ENCODE results near the gene STIM2. TPM values are rescaled to one million over a fixed set of nuclear protein-coding genes. Genes with fewer than 3 reads are reported as not detected.
"Not testable (repeated sequence)": the region's sequence is repeated elsewhere in the genome, so short reads cannot be mapped to it uniquely, and the experiment has no call there.

STIM2 gene
- polyA plus RNA-seq, 2 donors: 3.4 to 5.1 TPM

DNA sequence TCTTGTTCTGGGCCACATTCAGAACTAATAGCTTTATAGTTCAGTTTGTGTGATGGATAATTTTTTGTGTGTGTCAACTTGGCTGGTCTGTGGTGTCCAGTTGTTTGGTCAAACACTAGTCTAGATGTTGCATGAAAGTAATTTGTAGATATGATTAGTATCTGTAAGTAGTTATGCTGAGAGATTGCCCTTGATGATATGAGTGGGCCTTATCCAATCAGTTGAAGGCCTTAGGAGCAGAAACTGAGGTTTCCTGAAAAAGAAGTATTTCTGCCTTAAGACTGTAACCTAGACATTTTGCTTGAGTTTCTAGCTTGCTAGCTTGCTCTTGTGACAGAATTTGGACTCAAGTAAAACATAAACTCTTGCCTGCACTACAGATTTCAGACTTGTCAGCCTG is 30.4 kb downstream of the STIM2 start:
- H3K4me3 ChIP-seq (ENCODE audit: low read depth in 1 of 2, low read length in 2 of 2): no peak overlapping the region

DNA sequence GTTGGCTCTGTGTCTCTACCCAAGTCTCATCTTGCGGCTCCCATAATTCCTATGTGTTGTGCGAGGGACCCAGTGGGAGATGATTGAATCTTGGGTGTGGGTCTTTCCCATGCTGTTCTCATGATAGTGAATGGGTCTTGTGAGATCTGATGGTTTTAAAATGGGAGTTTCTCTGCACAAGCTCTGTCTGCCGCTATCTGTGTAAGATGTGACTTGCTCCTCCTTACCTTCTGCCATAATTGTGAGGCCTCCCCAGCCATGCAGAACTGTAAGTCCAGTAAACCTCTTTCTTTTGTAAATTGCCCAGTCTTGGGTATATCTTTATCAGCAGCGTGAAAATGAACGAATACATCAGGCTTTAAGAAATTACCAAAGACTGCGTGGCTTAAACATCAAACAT is 31.2 kb downstream of the STIM2 start:
- H3K4me3 ChIP-seq (ENCODE audit: low read depth in 1 of 2, low read length in 2 of 2): no peak overlapping the region
- H3K27me3 ChIP-seq (ENCODE audit: control insufficient read depth in 1 of 2, insufficient read depth in 2 of 2, low read length in 2 of 2): no peaks in the 10 kb centered on the region
- 97 to 98% methylated on average over 6 of the region's 6 CpGs for WGBS, 2 donors
- no peaks in the 10 kb centered on the region for H3K9me3 ChIP-seq (ENCODE audit: control insufficient read depth in 2 of 2, insufficient read depth in 1 of 2, low read depth in 1 of 2, low read length in 1 of 2)
- no peaks in the 10 kb centered on the region for H3K36me3 ChIP-seq (ENCODE audit: control insufficient read depth in 2 of 2, insufficient read depth in 2 of 2, low read length in 1 of 2)
- H3K4me1 ChIP-seq (ENCODE audit: control insufficient read depth in 2 of 2, insufficient read depth in 2 of 2, low read length in 1 of 2): no peaks in the 10 kb centered on the region
- H3K27ac ChIP-seq (ENCODE audit: low read depth in 2 of 2, low read length in 1 of 2): no peak overlapping the region

More for the DNA sequence above, 30.4 kb downstream of the STIM2 start:
- Histone ChIP-seq H3K27me3 (ENCODE audit: control insufficient read depth in 1 of 2, insufficient read depth in 2 of 2, low read length in 2 of 2) (no peaks in the 10 kb centered on the region), H3K9me3 (ENCODE audit: control insufficient read depth in 2 of 2, insufficient read depth in 1 of 2, low read depth in 1 of 2, low read length in 1 of 2) (no peaks in the 10 kb centered on the region), H3K27ac (ENCODE audit: low read depth in 2 of 2, low read length in 1 of 2) (no peak overlapping the region), H3K36me3 (ENCODE audit: control insufficient read depth in 2 of 2, insufficient read depth in 2 of 2, low read length in 1 of 2) (no peaks in the 10 kb centered on the region), H3K4me1 (ENCODE audit: control insufficient read depth in 2 of 2, insufficient read depth in 2 of 2, low read length in 1 of 2) (no peaks in the 10 kb centered on the region)

DNA sequence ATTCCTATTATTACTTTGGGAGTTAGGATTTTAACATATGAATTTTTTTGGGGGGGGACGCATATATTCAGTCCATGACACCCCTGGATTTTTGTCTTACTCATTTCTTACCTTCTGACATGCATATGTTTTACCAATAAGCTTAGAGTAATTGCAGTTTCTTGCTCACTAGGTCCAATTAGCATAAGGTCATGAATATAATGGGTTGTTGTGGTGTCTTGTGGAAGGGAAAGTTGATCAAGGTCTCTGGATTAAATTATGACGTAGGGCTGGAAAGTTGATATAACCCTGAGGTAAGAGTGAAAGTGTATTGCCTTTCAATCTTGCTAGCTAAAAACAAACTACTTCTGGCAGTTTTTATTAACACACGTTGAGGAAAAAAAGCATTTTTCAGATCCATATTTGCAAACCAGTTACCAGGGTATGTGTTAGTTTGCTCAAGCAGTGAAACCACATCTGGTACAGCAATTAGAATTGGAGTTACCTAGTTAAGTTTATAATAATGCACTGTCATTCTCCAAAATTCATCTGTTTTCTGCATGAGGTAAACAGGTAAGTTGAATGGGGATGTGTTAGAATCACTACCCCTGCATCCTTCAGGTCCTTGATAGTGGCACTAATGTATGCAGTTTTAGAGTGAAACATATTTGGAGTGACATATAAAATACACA is 32.0 kb downstream of the STIM2 start:
- H3K4me3 ChIP-seq (ENCODE audit: low read depth in 1 of 2, low read length in 2 of 2): no peak overlapping the region
- H3K27ac ChIP-seq (ENCODE audit: low read depth in 2 of 2, low read length in 1 of 2): no peak overlapping the region
- WGBS, 2 donors: 77 to 82% methylated on average over 3 of the region's 3 CpGs
- no peaks in the 10 kb centered on the region for H3K36me3 ChIP-seq (ENCODE audit: control insufficient read depth in 2 of 2, insufficient read depth in 2 of 2, low read length in 1 of 2)
- no peaks in the 10 kb centered on the region for H3K27me3 ChIP-seq (ENCODE audit: control insufficient read depth in 1 of 2, insufficient read depth in 2 of 2, low read length in 2 of 2)
- H3K9me3 ChIP-seq (ENCODE audit: control insufficient read depth in 2 of 2, insufficient read depth in 1 of 2, low read depth in 1 of 2, low read length in 1 of 2): no peaks in the 10 kb centered on the region
- no peaks in the 10 kb centered on the region for H3K4me1 ChIP-seq (ENCODE audit: control insufficient read depth in 2 of 2, insufficient read depth in 2 of 2, low read length in 1 of 2)

DNA sequence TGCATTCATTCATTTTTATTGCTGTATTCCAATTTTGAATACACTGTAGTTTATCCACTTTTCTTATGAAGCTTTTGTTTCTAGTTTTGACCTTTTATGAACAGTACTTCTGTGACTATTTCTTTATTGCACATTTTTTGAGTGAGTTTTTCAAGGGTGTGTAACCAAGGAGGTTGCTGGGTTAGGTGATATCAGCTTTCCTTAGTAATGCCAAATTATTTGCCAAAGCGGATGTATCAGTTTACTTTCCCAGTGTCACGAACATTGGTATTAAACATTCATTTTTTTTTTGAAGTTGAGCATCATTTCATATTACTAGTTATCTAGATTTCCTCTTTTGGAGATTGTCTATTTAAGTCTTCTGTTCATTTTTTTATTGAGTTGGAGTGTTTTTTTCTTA is 32.9 kb downstream of the STIM2 start:
- WGBS, 2 donors: 80 to 82% methylated on average over 2 of the region's 2 CpGs
- H3K4me3 ChIP-seq (ENCODE audit: low read depth in 1 of 2, low read length in 2 of 2): no peak overlapping the region
- H3K36me3 ChIP-seq (ENCODE audit: control insufficient read depth in 2 of 2, insufficient read depth in 2 of 2, low read length in 1 of 2): no peaks in the 10 kb centered on the region
- H3K27me3 ChIP-seq (ENCODE audit: control insufficient read depth in 1 of 2, insufficient read depth in 2 of 2, low read length in 2 of 2): no peaks in the 10 kb centered on the region
- no peaks in the 10 kb centered on the region for H3K4me1 ChIP-seq (ENCODE audit: control insufficient read depth in 2 of 2, insufficient read depth in 2 of 2, low read length in 1 of 2)
- H3K9me3 ChIP-seq (ENCODE audit: control insufficient read depth in 2 of 2, insufficient read depth in 1 of 2, low read depth in 1 of 2, low read length in 1 of 2): no peaks in the 10 kb centered on the region
- H3K27ac ChIP-seq (ENCODE audit: low read depth in 2 of 2, low read length in 1 of 2): no peak overlapping the region

DNA sequence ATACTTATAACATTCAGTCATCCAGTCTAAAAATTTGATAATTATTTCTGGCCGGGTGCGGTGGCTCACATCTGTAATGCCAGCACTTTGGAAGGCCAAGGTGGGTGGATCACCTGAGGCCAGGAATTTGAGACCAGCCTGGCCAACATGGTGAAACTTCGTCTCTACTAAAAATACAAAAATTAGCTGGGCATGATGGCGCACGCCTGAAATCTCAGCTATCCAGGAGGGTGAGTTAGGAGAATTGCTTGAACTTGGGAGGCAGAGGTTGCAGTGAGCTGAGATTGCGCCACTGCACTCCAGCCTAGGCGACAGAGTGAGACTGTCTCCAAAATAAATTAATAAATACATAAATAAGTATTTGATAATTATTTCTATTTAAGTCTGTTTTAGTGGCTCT is 34.2 kb downstream of the STIM2 start:
- H3K27ac ChIP-seq (ENCODE audit: low read depth in 2 of 2, low read length in 1 of 2); H3K4me1 ChIP-seq (ENCODE audit: control insufficient read depth in 2 of 2, insufficient read depth in 2 of 2, low read length in 1 of 2); H3K27me3 ChIP-seq (ENCODE audit: control insufficient read depth in 1 of 2, insufficient read depth in 2 of 2, low read length in 2 of 2); H3K4me3 ChIP-seq (ENCODE audit: low read depth in 1 of 2, low read length in 2 of 2); H3K36me3 ChIP-seq (ENCODE audit: control insufficient read depth in 2 of 2, insufficient read depth in 2 of 2, low read length in 1 of 2); H3K9me3 ChIP-seq (ENCODE audit: control insufficient read depth in 2 of 2, insufficient read depth in 1 of 2, low read depth in 1 of 2, low read length in 1 of 2): not testable (repeated sequence)
- 71 to 80% methylated on average over 7 of the region's 7 CpGs for WGBS, 2 donors

DNA sequence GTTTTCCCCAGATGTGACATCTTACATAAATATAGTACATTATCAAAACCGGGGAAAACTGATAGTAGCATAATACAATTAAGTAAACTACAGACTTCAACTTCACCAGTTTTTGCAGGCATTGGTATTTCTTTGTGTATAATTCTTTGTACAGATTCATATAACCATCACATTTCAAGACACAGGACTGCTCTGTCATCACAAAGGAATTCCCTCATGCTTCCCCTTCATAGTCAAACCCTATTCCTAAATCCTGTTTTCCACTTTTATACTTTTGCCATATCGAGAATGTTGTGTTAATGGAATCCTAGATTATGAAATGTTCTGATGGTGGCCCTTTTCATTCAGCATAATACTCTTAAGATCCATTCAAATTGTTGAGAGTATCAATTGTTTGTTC is 36.0 kb downstream of the STIM2 start:
- Histone ChIP-seq H3K9me3 (ENCODE audit: control insufficient read depth in 2 of 2, insufficient read depth in 1 of 2, low read depth in 1 of 2, low read length in 1 of 2) (no peaks in the 10 kb centered on the region), H3K4me1 (ENCODE audit: control insufficient read depth in 2 of 2, insufficient read depth in 2 of 2, low read length in 1 of 2) (no peaks in the 10 kb centered on the region), H3K27ac (ENCODE audit: low read depth in 2 of 2, low read length in 1 of 2) (no peak overlapping the region), H3K27me3 (ENCODE audit: control insufficient read depth in 1 of 2, insufficient read depth in 2 of 2, low read length in 2 of 2) (no peaks in the 10 kb centered on the region), H3K4me3 (ENCODE audit: low read depth in 1 of 2, low read length in 2 of 2) (no peak overlapping the region), H3K36me3 (ENCODE audit: control insufficient read depth in 2 of 2, insufficient read depth in 2 of 2, low read length in 1 of 2) (no peaks in the 10 kb centered on the region)
- 65 to 75% methylated on average over 2 of the region's 2 CpGs for WGBS, 2 donors

DNA sequence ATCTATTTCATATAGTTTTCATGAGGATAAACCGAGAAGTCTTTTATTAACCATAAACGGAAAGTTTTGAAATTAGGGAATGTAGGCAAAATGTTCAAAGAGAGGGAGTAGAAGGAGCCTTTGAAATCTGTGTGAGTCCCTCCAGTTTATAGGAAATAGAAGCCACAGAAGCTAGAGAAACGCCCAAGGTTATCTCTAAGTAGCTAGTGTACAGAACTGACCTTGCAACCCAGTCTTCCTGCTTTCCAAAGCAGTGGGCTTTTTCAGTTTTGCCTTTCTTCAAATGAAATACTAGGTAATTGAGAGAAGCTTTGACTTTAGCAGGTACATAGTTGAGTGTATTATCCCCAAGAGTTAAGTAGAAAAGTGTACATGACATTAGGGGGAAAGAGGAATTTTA is 39.4 kb downstream of the STIM2 start:
- Histone ChIP-seq H3K36me3 (ENCODE audit: control insufficient read depth in 2 of 2, insufficient read depth in 2 of 2, low read length in 1 of 2) (no peaks in the 10 kb centered on the region), H3K27ac (ENCODE audit: low read depth in 2 of 2, low read length in 1 of 2) (no peak overlapping the region), H3K4me1 (ENCODE audit: control insufficient read depth in 2 of 2, insufficient read depth in 2 of 2, low read length in 1 of 2) (no peaks in the 10 kb centered on the region), H3K9me3 (ENCODE audit: control insufficient read depth in 2 of 2, insufficient read depth in 1 of 2, low read depth in 1 of 2, low read length in 1 of 2) (no peaks in the 10 kb centered on the region), H3K4me3 (ENCODE audit: low read depth in 1 of 2, low read length in 2 of 2) (no peak overlapping the region), H3K27me3 (ENCODE audit: control insufficient read depth in 1 of 2, insufficient read depth in 2 of 2, low read length in 2 of 2) (no peaks in the 10 kb centered on the region)
- WGBS, 2 donors: 61 to 74% methylated on average over 3 of the region's 3 CpGs

DNA sequence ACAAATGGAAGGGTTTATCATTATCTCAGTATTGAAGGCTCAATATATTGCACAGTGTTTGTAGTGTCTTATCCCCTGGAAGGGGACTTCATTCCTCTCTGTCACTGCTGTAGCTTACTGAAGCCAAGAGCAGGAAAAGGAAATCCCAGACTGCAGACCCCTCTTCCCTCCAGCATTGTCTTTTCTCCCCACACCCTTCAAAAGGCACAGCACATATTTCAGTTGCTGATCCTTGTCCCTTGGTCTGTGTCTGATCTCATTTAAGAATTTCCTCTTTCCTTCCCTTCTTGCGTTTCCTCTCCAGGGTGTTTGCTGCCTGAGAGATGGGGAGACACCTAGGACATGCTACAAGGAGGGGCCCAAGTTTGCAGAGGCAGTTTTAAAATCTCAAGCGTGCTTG is 40.1 kb downstream of the STIM2 start:
- WGBS, 2 donors: 81 to 88% methylated on average over 2 of the region's 2 CpGs
- no peak overlapping the region for H3K27ac ChIP-seq (ENCODE audit: low read depth in 2 of 2, low read length in 1 of 2)

DNA sequence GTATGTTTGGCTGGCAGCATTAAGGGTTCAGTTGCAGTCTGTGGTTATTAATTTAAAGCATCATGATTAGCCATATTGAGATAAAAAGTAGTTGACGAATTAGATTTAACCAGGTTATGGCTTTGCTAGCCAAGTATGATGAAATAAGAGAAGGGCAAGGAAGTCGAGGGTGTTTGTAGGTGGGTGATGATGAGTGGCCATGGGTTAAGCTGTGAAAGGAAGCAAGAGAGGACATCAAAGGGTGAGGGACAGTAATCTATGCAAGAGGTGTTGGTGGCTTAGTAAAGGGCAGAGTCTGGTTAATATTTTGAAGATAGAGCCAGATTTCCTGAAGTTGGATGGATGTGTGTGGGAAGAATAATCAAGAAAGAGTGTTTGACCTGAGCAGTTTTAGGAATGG is 44.5 kb downstream of the STIM2 start:
- H3K36me3 ChIP-seq (ENCODE audit: control insufficient read depth in 2 of 2, insufficient read depth in 2 of 2, low read length in 1 of 2): no peaks in the 10 kb centered on the region
- no peaks in the 10 kb centered on the region for H3K4me1 ChIP-seq (ENCODE audit: control insufficient read depth in 2 of 2, insufficient read depth in 2 of 2, low read length in 1 of 2)
- H3K4me3 ChIP-seq (ENCODE audit: low read depth in 1 of 2, low read length in 2 of 2): no peak overlapping the region
- no peaks in the 10 kb centered on the region for H3K27me3 ChIP-seq (ENCODE audit: control insufficient read depth in 1 of 2, insufficient read depth in 2 of 2, low read length in 2 of 2)
- H3K27ac ChIP-seq (ENCODE audit: low read depth in 2 of 2, low read length in 1 of 2): no peak overlapping the region
- 60 to 67% methylated on average over 2 of the region's 2 CpGs for WGBS, 2 donors
- H3K9me3 ChIP-seq (ENCODE audit: control insufficient read depth in 2 of 2, insufficient read depth in 1 of 2, low read depth in 1 of 2, low read length in 1 of 2): no peaks in the 10 kb centered on the region

More for the DNA sequence above, 40.1 kb downstream of the STIM2 start:
- Histone ChIP-seq H3K4me3 (ENCODE audit: low read depth in 1 of 2, low read length in 2 of 2) (no peak overlapping the region), H3K27me3 (ENCODE audit: control insufficient read depth in 1 of 2, insufficient read depth in 2 of 2, low read length in 2 of 2) (no peaks in the 10 kb centered on the region), H3K4me1 (ENCODE audit: control insufficient read depth in 2 of 2, insufficient read depth in 2 of 2, low read length in 1 of 2) (no peaks in the 10 kb centered on the region), H3K9me3 (ENCODE audit: control insufficient read depth in 2 of 2, insufficient read depth in 1 of 2, low read depth in 1 of 2, low read length in 1 of 2) (no peaks in the 10 kb centered on the region), H3K36me3 (ENCODE audit: control insufficient read depth in 2 of 2, insufficient read depth in 2 of 2, low read length in 1 of 2) (no peaks in the 10 kb centered on the region)

DNA sequence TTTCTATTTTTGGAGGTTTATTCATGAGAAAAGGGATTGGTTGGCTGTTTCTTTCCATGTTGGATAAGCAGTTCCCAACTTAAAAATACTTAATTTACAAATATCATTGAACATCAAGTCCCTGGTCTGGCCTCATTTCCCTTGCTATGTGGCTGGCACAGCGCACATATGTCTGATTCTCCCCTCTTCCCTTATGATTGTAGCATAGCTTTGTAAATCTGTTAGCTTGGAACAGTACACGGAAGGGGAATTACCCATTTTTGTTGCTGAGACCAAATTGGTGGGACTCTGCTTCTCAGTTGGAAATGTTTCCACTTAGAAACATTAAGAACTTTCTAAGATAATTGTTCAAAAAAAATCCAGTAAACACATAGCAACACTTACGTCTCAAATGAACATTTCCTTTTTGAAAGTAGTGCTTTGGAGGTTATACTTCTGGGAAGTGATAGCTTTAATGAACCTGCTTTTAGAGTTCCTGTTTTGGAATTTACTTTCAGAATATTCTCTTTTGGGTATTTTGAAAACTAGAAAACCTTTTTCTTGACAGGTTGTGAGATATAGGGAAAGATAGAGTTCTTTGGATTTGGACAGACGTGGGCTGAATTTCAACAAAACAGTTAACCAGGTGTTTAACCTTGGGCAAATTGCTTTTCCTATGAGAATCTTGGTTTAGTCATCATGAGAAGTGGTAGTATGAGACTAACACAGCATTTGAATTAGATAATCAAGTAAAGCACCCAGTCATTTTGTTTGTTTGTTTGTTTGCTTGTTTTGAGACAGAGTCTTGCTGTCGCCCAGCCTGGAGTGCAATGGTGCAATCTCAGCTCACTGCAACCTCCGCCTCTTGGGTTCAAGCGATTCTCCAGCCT is 47.3 kb downstream of the STIM2 start:
- WGBS, 2 donors: 76 to 82% methylated on average over 7 of the region's 7 CpGs
- H3K4me1 ChIP-seq (ENCODE audit: control insufficient read depth in 2 of 2, insufficient read depth in 2 of 2, low read length in 1 of 2): no peaks in the 10 kb centered on the region
- H3K4me3 ChIP-seq (ENCODE audit: low read depth in 1 of 2, low read length in 2 of 2): no peak overlapping the region
- no peaks in the 10 kb centered on the region for H3K27me3 ChIP-seq (ENCODE audit: control insufficient read depth in 1 of 2, insufficient read depth in 2 of 2, low read length in 2 of 2)
- no peaks in the 10 kb centered on the region for H3K36me3 ChIP-seq (ENCODE audit: control insufficient read depth in 2 of 2, insufficient read depth in 2 of 2, low read length in 1 of 2)
- H3K9me3 ChIP-seq (ENCODE audit: control insufficient read depth in 2 of 2, insufficient read depth in 1 of 2, low read depth in 1 of 2, low read length in 1 of 2): no peaks in the 10 kb centered on the region
- H3K27ac ChIP-seq (ENCODE audit: low read depth in 2 of 2, low read length in 1 of 2): no peak overlapping the region

Data from esophagus (tissue), 2 donors.